GM21390 (cell line): Measurements from ENCODE around the gene ZNF638.
"Not testable (repeated sequence)": the region's sequence is repeated elsewhere in the genome, so short reads cannot be mapped to it uniquely, and the experiment has no call there.

Experiments
- ATAC-seq: cut with Tn5 transposase; IDR thresholded peaks from one replicate; pipeline ENCODE4 v1.9.1; 2021; ENCODE audit not compliant: unreplicated experiment

The ZNF638 gene

DNA sequence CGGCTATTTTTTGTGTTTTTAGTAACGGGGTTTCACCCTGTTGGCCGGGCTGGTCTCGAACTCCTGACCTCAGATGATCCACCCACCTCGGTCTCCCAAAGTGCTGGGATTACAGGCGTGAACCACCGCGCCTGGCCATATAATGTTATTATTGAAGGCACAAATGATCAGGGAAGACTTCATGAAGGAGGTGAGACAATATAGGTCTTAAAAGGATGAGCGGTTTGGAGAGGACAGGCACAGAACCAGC, 326 bp upstream of the ZNF638 start:
- ATAC-seq: not testable (repeated sequence)

DNA sequence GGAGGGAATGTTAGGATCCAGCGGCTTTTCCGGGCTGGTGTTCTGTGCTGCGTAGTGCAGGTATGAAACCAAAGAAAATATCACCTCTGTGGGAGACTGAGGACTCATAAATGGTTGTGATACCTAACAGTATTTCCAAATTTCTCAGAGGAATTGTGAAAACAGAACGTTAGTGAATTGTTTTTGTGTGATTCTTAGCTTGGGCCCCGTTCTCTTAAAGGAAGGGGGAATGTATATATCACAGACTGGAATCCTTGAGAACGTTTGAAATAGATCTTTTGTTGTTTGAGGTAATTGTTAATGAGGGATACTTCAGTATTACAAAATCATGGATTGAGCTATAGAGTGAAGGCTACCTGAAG, 834 bp downstream of the ZNF638 start:
- ATAC-seq: no peak

DNA sequence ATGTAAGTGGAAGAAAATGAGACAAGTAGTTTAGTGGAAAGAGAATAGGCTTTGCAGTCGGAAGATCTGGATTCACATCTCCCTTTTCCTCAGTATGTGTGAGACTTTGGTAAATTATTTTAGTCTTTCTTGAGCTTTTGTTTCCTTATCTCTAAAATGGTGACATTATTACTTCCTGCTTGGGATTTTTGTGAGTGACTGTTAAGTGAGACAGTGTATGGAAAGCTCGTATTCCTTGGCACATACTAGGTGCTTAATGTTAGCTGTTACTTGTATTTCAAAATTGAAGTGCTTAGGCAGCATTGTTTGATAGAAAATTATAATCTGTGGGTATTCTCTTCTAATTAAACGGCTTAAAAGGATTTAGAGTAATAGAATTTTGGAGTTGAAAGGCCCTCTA, 2.0 kb downstream of the ZNF638 start:
- no peak for ATAC-seq

DNA sequence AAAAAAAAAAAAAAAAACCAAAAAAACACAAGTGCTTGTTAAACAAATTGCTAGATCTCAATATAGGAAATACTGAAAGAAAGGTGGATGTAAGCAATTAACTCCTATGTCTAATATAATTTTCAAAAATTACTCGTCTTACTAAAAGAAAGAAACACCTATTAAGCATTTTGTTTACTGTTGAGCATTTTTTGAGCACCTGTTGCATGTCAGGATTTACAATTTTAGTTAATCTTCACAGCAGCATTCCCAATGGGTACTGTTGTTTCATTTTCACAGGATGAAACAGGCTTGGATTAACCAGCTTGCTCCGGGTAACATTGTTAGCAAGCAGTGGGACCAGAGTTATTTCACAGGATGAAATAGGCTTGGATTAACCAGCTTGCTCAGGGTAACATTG, 4.8 kb downstream of the ZNF638 start:
- no peak for ATAC-seq

DNA sequence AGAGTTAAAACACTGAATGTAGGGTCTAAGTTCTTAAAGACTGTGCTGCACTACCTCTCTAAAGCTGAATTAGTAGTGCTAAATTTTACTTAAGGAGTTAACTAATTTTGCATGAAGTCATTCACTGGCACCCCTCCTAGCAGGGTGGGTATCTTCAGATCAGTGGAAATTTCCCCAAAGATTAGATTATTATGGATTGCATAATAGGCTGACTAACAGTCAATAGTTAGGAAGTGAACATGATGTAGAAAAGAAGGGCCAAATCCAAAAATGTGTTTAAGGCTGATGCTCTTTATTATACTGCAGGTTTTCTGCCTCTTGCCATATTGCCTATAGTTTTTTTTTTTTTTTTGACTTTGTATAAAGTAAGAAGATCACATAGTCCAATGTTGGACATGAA, 5.2 kb downstream of the ZNF638 start:
- ATAC-seq: no peak

DNA sequence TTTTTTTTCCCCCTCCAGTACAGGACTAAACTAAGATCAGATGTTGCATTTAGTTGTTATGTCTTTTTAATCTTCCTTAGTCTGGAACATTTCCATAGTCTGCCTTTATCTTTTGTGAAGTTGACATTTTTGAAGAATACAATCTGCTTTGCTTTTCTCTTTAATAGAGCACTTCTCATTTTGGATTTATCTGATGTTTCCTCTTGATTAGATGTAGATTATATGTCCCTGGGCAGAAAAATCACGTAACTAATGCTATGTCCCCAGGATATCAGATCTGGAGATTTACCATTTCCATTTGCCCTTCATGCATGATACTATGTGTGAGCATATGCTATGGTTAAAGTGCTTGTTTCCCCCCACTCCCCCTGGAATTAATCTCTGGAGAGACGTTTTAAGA, 6.2 kb downstream of the ZNF638 start:
- no peak for ATAC-seq

DNA sequence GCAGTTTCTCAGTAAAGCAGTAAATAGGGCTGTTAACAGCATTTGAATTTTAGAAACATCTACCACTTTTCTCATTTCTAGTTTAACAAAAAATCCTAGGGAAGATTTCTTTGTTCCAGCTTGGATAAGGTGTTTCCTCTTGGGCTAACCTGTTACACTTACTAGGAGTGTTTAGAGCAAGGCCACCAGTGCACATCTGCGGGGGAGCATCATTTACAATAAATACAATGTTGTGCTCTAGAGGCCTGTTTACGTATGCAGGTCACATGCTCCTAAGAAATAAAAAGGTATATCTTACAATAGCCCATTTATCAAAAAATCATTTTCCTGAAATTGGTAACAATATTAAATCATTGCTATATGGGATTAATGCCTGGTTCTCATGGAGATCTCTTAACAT, 8.1 kb downstream of the ZNF638 start:
- no peak for ATAC-seq

DNA sequence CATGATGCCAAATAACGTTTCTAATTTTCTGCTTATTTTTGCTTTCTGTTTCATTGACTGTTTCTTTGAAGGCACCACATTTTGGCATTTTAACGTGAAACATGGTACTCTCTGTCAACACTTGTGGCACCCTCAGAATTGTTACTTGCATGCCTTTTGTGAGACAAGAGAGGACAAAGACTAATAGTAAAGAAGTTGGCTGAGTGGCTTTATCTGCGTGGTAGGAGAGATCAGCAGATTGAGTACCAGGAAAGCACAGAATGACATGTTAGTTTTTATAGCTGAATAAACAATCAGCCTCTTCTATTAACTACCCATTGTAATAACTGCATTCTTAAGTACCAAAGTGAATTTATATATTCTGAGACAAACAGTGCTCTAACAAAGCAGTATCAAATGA, 8.6 kb downstream of the ZNF638 start:
- ATAC-seq: no peak

DNA sequence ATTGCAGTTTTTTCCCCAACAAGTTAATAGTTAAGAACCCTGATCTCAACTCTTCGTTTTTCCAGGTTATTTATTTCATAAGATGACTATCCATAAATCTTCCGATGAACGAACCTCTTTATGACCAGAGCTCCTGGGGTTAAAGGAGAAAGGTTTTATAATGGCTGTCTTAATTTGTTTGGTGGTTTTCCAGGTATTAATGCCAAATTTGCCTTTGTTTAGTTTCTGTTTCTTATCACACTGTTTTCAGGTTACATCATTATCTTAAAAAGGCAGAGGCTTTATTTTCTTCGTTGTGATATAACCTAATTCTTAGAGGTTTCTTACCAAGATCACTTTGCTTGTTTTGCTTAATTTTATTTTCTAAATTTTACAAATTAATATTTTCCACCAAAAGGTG, 10.1 kb downstream of the ZNF638 start:
- ATAC-seq: no peak

DNA sequence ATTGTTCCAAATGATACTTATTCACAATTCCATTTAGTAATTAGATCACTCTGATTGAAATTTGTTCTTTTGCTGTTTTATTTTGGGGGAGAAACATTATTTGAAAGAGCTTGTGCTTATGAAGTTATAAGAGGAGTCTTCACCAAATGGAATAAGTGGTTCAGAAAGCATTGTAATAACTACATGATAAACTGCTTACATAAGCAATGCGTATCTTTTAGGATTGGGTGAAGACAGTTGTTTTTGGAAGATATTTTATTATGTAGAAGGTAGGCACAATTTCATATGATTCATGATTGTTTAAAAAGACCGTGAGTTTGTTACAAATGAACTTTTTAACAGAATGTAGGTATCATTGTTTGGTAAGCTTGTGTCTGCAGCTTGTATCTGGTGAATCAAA, 14.5 kb downstream of the ZNF638 start:
- no peak for ATAC-seq

DNA sequence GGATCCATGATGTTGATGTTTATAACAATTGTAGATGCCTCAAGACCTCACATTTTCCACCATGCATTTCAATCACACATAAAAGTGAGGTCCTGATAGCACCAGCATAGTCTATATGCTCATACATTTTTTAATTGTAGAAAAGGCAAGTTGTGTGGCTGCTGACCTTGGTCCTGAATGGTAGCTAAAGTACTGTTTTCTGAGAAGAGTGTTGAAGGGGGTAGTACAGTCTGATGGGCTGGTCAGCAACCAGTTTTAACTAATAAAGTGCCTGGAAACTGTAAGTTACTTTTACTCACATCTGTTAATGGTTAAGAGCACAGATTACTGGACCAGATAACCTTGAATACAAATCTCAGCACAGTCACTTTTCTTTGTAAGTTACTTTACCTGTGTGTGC, 15.9 kb downstream of the ZNF638 start:
- no peak for ATAC-seq

DNA sequence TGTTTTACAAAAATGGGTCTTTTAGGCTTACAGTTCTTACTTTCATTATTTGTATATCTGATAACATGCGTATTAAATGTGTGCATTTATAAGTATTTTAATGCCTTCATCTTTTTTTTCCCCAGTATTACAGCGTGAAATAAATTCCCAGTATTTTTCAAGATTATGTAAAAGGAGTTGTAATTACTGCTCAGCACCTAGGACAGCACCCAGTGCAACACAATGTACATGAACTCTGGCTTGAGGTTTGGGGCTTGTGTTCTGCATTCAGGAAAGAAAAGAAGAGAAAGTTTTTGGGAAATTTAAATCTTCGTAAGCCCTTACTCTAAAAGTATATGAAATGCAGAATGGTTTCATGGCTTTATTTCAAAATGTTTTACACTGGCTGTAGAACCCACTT, 16.7 kb downstream of the ZNF638 start:
- ATAC-seq: no peak

DNA sequence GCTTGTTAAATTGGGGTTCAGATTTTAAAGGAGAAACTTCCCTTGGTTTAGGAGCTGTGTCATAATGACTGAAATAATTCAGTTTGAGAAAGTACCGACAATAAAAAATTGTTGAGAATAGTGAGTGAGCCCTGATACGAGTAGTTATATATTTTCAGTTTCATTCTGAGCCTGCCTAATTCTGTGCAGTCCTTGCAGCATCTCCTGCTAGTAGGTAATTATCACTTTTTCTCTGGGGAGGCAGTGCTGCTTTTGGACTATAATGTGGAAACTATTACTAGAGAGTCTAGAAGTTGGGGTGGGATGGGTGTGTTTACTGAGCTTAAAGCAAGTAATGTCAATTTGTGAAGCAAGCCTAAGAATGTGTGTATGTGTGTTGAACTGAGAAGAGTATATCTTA, 21.7 kb downstream of the ZNF638 start:
- ATAC-seq: peak; percentile 83

DNA sequence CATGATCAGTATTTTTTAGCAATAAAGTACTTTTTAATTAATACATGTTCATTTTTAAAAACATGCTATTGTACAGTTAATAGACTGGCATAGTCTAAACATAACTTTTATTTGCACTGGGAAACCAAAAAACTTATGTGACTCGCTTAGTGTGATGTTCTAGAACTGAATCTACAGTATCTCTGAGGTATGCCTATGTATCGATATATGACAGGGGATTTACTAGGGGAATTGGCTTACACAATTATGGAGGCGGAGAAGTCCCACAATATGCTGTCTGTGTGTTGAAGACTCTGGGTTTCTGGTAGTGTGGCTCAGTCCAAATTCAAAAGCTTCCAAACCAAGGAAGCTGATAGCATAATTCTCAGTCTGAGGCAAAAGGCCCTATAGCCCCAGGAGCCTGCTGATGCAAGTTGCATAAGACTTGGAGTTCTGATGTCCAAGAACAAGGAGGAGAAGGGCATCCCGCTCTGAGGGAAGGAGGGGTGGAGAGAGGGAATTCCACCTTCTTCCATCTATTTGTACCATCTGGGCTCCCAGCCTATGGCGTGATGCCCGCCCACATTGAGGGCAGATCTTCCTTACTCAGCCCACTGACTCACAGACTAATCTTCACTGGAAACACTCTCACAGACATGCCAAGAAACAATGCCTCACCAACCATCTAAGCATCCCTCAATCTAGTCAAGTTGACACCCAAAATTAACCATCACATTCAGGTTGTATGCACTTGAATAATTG, 27.5 kb downstream of the ZNF638 start:
- ATAC-seq: no peak

DNA sequence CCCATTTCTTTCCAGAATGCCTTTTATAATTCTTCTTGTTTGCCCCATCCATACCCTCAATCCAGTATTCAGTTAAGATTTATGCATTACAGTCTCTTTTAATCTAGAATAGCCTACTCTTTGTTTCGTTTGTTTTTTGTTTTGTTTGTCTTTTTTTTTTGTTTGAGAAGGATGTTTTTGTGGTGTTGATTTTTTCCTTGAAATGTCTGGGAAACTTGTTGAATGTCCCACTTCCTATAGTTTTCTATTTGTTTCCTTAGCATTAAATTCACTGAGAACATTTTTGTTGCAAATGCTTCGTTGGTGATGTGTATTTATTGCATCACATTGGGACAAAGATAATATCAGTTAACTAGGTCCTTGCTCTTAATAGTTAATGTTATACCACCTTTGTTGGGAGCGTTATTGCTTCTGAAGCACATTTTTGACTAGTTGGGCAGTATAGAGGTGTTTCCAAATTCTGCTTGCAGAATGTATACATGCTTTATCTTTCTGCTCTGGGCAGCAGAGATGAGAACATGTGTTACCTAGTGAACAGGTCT, 28.9 kb downstream of the ZNF638 start:
- ATAC-seq: no peak

DNA sequence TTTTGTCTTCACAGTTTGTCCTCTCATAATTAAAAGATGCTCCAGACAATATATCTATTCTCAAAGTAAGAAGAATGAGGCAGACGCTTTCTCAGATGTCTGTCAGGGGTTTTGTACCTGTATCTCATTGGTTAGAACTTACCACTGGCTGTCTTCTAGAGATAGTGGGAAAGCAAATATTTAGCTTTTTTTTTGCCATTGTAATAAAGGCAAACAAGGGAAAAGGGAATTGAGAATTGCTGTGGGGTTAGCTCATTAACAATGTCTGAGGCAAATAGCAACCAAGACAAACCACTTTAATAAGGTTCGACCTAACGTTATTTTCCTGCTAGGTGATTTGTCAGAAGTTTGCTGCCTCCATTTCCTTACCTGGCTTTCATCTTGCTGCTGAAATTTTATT, 30.0 kb downstream of the ZNF638 start:
- no peak for ATAC-seq

DNA sequence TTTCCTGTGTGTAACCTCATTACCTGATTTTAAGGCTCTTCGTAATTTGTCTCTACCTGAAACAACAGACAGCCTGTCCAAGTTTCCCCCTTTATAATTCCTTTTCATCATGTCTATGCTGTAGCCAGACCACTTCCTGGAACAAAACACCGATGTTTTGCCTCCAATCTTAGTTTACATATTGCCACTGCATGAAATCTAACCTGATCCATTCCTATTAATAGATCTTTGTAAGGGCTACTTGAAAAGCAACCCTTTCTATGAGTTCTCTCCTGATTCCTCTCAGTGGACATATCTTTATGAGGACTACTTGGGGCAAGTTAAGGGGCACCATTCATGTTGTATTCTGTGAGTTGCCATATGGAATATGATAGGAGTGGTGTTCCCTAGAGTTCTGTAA, 30.9 kb downstream of the ZNF638 start:
- ATAC-seq: no peak

DNA sequence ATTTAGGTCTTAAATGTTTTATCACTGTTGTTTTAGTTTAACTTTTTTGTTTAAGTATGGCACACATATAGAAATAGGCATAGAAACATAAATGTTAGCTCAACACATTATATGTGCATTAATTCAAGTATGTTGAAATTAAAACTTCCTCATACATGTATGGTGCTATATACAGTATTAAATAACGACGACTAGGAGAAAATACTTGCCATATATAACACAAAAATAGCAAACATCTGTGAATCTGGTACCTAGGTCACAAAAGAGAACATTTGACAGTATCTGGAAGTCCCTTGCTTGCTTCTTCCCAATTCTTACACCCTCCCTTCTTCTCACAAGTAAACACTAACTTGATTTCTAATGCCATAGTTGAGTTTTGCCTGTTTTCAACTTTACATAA, 38.4 kb downstream of the ZNF638 start:
- no peak for ATAC-seq

DNA sequence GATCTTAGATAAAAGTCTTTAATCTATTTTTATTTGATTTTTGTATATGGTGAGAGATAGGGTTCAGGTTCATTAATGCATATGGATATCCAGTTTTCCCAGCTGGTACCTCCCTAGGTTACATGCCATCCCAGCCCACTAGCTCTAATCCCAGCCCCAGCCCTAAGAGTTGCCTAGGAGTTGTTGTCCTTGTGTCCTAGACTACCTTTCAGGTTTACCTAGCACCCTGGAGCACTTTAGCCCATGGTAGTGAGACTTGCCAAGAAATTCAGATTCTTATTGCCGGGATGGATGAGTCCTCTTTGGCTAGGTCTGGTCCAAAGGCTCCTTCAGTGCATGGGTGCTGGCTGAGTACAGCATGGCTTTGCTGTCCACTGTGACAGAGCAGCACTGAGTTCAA, 40.5 kb downstream of the ZNF638 start:
- no peak for ATAC-seq

DNA sequence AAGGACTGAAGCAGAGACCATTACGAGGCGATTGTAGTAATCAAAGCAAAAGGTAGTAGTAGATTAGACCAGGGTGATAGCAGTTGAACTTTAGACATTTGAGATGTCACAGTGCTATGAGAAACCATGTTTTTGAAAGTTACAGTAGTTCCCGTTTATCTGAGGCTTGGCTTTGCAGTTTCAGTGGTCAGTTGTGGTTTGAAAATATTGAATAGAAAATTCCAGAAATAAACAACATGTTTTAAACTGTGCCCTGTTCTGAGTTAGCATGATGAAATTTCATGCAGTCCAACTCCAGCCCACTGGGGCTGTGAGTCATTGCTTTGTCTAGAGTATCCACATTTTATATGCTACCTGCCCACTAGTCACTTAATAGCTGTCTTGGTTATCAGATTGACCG, 47.5 kb downstream of the ZNF638 start:
- no peak for ATAC-seq

DNA sequence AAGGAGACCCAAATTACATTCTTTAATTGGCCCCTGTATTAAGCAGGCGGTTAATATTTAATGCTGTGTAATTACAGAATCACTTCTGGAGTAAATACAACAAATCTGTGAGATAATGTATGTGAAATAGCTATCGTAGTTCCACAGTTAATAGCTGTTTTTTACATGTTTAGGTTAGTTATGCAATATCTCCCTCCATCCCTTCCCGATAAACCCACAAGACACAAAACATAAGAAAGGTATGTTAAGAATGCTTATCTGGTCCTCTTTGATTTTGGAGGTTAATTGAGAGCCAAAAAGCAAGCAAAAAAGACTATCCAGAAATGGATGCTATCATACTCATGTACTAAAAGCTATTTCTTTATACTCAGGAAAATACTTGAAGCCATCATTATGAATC, 49.1 kb downstream of the ZNF638 start:
- no peak for ATAC-seq

DNA sequence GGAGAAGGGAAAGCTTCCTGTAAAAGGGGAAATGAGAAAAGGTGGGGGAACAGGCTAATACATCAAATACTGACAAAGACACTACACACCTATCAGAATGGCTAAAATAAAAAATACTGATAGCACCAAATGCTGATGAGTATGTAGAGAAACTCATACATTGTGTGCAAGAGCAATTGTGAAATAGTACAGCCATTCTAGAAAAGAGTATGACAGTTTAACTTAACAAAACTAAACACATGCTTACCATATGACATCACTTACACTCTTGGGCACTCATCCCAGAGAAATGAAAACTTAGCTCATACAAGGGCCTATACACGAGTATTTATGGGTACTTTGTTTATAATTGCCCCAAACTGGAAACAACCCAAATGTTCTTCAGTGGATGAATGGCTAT, 53.4 kb downstream of the ZNF638 start:
- ATAC-seq: no peak

DNA sequence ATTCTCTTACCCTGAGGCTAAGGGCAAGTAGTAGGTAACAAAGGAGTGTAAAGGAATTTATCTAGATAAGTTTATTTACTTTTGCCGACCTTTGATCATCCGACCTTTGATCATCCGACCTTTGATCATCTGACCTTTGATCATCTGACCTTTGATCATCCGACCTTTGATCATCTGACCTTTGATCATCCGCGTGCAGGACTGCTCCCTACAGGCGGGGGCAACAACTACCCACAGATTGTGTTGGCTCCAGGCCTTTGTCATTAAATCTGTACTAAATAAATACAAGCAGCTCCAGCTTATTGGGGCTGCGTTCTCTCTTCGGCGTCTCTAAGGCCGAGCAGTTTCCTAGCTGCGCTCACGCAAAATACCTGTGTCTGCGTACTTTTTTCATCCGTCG, 56.6 kb downstream of the ZNF638 start:
- no peak for ATAC-seq
